Measurements from ENCODE around the gene PEA15.

PEA15 gene

DNA sequence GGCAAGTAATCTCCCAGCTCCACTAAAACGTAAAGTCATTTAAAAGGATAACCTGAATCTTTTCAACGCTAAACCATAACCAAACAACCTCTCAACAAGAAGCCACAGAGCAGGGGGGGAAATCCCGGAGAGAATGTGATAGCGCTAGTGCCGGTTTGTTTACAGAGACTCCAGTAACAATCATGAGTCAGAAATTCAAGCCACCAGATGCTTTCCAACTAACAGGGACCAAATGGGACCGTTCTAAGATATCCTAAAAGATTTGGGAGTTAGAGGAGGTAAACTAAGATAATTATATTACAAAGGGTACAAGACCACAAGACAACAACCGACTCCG, 56.3 kb downstream of the PEA15 start:
- Histone ChIP-seq H3K4me3 (peak overlapping the region; percentile 60 to 96 (median 86)), H3K27ac (peak overlapping the region; percentile 82 to 99 (median 96))

DNA sequence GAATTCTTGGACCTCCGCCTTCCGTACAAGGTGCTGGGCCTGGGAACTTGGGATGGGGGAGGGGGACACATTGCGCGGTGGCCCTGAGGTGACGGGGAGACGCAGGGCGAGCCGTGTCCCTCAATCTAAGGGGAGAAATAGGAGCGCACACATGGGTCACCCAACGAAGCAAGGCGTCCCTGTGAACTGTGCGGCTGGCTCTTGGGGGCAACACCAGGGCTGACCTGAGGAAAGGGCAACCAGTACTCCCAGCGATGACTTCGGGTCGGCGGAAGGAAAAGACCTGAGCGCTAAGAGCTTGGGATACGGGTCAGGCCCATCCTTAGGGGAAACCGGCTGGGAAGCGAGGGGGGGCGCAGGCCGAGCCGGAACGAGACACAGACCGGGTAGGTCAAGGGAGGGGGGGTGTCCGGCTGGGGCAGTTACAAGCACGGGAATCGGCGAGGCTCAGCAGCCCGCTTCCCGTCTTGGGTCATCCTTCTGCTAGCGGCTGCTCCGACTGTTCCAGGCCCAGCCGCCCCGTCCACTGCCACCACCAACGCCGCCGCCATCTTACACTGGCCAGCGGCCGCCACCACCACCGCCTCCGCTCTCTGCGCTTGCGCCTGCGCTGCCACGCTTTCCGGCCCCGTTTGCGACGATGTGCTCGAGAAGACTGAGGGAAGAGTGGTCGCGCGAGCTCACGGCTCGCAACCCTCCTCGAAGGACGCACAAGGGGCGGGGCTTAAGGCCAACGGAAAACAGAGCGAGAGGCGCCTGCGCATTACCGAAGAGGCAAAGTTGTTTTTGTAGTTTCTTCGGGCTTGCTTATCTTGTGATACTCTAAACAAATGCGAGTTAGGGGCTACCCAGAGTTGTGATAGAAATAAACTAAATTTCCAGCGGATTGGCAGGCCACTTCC, 57.0 kb downstream of the PEA15 start, which contains the start of gene DCAF8:
Gene DCAF8 (minus strand): TSS at position 657 of the 902 bp plus-strand sequence. CDS start 18,541 bp downstream, outside the sequence.
- H3K4me3 ChIP-seq: peak within 1 kb of the TSS; percentile 60 to 96 (median 86)
- peak within 1 kb of the TSS; percentile 82 to 99 (median 96) for H3K27ac ChIP-seq

DNA sequence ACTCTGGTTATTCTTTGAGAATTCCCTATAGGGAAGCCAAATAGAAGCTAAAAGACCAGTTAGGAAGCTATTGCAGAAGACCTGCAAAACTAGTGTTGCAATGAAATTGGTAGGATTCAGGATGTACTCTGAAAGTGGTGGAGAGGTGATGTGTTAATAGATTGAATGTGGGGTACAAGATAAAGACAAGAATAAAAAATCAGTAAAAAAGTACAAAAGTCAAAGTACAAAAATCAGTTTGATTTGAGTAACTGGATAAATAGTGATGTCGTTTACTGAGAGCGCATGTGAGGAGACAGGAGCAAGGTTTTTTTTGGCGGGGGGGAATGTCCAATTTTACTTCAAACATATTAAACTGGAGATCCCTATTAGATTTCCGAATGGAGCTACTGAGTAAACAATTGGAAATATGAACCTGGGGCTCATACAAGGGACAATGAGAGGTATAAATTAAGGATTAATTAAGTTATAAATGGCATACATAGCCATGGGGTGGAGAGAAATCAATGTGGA, 59.7 kb downstream of the PEA15 start:
- H3K4me3 ChIP-seq: no peak overlapping the region
- no peak overlapping the region for H3K27ac ChIP-seq
